ENCODE data around the gene FLRT1.
A peak's percentile ranks its signal among the peaks of the same experiment; 100 is the strongest.

The FLRT1 gene

GRCh38 chr11:64007629-64008282 is 28.0 kb upstream of the FLRT1 start:
- DNase-seq (ENCODE audit: extremely low read depth, low read depth): no peak
- peak; percentile 24 for TF ChIP-seq CTCF (IDR thresholded peaks at IDR 0.05; ENCODE audit: low read depth, low read length)

- no peak for TF ChIP-seq CTCF (IDR thresholded peaks at IDR 0.05; ENCODE audit: low read depth, low read length)
- DNase-seq (ENCODE audit: extremely low read depth, low read depth): no peak
Observed at GRCh38 chr11:64008283-64008913, 27.3 kb upstream of the FLRT1 start.

GRCh38 chr11:64008914-64009633 is 26.7 kb upstream of the FLRT1 start:
- no peak for DNase-seq (ENCODE audit: extremely low read depth, low read depth)
- no peak for TF ChIP-seq CTCF (IDR thresholded peaks at IDR 0.05; ENCODE audit: low read depth, low read length)

GRCh38 chr11:64009710-64010109 is 26.0 kb upstream of the FLRT1 start:
- DNase-seq (ENCODE audit: extremely low read depth, low read depth): no peak
- no peak for TF ChIP-seq CTCF (IDR thresholded peaks at IDR 0.05; ENCODE audit: low read depth, low read length)

GRCh38 chr11:64010783-64011182 is 24.9 kb upstream of the FLRT1 start:
- DNase-seq (ENCODE audit: extremely low read depth, low read depth): no peak
- TF ChIP-seq CTCF (IDR thresholded peaks at IDR 0.05; ENCODE audit: low read depth, low read length): no peak

- DNase-seq (ENCODE audit: extremely low read depth, low read depth): no peak
- TF ChIP-seq CTCF (IDR thresholded peaks at IDR 0.05; ENCODE audit: low read depth, low read length): no peak
Observed at GRCh38 chr11:64011371-64011770, 24.4 kb upstream of the FLRT1 start.

All from AG09319 (cell line).